ENCODE measurements around the gene DNAJB6.
"Not testable (repeated sequence)": the region's sequence is repeated elsewhere in the genome, so short reads cannot be mapped to it uniquely, and the experiment has no call there.

The DNAJB6 gene

DNA sequence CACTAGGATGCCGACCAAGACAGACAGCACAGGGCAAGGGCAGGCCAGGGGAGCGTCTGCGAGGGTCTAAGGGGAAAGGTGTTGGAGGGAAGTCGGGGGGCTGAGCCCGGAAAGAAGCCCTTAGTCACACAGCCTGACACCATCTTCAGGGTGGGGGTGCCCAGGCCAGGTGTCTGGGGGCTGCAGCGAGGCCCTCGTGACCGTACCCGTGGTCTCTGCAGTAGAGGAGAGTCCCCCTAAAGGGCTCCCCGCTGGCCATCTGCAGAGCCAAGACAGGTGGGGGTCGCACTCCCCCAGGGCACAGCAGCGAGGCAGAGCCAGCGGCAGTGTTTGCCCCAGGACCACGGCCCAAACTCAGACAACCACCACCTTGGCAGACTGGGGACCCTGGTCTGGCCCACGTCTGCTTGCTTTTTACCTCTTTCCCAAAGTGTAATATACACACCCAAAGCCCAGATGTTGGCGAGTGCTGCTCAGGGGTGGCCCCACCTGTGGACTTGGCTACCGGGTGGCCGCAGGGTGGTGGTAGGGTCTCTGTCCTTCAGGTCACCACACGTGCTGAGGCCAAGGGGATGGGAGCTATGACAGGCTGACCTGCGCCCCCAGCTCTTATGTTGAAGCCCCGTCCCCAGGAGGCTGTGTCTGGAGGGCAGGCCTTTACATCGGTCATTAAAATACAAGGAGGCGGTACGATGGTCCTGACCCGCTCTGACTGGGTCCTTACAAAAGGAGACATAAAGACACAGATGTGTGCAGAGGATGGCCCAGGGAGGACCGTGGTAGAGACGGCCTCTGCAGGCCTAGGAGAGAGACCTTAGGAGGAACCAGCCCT is 107.4 kb downstream of the DNAJB6 start:
- DNase-seq, result no peak

- no peak for DNase-seq
These were observed 108.0 kb downstream of the DNAJB6 start for GRCh38 chr7:157444843-157445135.

GRCh38 chr7:157445246-157445955 is 108.6 kb downstream of the DNAJB6 start:
- DNase-seq, result no peak

GRCh38 chr7:157445956-157446295 is 109.1 kb downstream of the DNAJB6 start:
- no peak for DNase-seq

- no peak for DNase-seq
These were observed 109.5 kb downstream of the DNAJB6 start for GRCh38 chr7:157446322-157446721.

- not testable (repeated sequence) for DNase-seq
These were observed 117.2 kb downstream of the DNAJB6 start for GRCh38 chr7:157454003-157454402.

GRCh38 chr7:157457355-157458253 is 120.8 kb downstream of the DNAJB6 start:
- DNase-seq, result no peak

DNA sequence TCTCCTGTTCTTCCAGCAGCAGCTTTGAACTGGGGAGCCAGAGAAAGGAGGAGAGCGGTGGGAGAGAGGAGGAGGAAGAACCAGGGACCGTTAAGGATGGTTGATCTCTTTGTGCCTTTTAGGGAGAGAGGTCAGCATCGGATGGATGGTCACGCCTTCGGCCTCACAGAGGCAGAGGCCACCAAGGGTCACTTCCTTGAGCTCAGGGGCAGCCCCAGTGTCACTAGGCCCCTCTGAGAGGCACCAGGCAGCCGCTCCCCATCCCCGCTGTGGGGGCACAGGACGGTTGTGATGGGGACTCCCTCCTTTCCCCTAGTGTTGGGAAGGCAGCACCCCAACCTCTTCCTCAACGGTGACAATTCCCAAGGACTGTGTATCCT is 121.4 kb downstream of the DNAJB6 start:
- no peak for DNase-seq

DNA sequence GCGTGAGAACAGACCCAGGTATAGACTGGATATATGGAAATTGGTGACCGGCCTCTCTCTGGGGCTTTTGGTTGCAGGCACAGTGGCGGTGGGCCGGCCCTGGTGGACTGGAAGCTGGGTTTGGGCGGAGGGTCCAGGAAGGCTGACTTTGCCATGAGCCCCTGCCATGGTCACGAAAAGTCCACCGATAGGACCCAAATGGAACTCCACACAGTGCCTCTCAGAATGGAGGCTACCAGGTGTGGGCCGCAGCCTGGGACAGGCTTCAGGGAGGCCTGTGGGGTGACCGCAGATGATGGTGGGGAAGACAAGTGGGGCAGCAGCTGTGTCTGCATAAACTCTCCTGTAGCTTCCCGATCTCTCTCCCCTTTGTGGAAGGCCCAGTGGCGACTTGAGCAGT is 123.2 kb downstream of the DNAJB6 start:
- no peak for DNase-seq

- no peak for DNase-seq
These were observed 123.9 kb downstream of the DNAJB6 start for GRCh38 chr7:157460721-157461120.

DNA sequence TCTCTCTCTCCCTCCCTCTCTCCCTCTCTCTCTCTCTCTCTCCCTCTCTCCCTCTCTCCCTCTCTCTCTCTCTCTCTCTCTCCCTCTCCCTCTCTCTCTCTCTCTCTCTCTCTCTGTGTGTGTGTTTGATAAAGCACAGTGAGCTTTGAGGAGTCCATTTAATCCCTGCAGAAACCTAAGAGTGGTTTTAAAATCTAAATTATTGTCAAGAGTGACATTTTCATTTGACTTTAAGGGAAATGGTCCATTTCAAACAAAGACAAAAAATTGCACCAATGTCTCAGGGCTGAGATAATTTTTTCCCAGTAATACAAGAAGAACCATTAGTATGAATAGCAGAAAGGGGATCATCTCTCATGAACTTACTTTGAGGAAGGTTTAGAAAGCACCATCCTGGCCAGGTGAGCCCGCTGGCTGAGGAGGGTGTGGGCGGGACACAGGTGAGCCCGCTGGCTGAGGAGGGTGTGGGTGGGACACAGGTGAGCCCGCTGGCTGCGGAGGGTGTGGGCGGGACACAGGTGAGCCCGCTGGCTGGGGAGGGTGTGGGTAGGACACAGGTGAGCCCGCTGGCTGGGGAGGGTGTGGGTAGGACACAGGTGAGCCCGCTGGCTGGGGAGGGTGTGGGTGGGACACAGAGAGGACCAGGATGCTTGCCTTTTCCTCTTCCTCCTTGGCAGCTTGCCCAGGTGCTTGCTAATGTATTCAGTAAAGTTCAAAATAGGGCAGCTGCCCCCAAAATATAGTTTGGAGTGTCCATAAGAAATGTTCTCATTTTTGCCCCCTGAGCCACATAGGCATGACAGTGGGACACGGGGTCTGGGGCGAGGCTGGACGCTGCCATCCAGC is 125.0 kb downstream of the DNAJB6 start:
- DNase-seq, result no peak

DNA sequence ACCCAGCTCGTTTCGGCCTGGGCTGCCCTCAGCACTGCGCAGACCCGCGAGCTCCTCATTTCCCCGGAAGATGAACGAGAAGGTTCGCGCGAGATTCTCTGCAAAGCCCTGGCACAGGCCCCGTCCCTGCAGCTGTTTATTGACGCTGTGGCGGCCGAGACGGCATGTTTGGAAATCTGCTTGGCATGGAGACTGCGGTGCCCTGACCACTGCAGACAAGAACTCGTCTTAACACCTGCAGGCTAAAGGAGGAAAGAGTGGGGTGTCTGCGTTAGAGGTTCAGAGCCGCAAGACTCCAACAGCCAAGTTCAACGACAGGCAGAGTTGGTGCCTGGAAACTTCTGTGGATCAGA is 125.6 kb downstream of the DNAJB6 start:
- no peak for DNase-seq

GRCh38 chr7:157462840-157463239 is 126.0 kb downstream of the DNAJB6 start:
- DNase-seq, result no peak

- no peak for DNase-seq
These were observed 126.4 kb downstream of the DNAJB6 start for GRCh38 chr7:157463245-157463644.

DNA sequence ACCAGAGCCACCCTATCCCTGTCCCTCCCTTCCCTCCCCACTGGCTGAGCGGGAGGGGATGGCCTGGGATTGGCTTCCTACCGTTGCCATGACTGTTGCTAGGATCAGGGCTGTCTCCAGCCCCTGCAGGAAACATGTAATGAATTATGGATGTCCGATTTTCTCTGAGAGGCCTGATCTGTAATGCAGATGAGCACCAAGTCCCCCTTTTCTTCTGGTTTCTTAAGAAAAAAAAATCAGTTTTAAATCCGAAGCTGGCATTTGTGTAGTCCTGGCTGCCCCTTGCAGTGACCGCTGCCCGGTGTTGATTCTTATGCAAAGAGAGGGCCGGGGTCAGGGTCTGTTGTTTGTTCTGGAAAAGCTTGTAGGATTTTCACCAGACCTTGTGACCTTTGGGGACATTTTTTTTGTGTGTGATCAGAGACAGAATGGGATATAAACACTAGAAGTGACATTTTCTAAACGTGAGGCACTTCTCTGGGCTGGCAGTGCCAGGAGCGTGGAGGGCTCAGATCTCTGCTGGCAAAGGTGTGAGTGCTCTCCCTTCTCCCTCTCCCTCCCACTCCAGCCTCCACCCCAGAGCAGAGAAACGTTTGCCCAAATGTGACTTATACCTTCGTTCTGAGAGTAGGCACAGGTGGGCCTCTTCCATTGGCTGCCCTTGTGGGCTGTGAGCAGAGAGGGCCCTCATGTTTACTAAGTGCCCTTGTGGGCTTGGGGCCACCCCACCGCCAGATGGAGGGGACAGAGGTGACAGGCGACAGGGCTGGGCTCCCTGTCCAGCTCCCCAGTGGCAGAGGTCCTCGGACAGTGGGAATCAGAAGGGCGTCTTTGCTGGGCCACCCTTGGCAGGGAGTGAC is 127.5 kb downstream of the DNAJB6 start:
- no peak for DNase-seq

- DNase-seq, result no peak
These were observed 128.4 kb downstream of the DNAJB6 start for GRCh38 chr7:157464971-157465886.

DNA sequence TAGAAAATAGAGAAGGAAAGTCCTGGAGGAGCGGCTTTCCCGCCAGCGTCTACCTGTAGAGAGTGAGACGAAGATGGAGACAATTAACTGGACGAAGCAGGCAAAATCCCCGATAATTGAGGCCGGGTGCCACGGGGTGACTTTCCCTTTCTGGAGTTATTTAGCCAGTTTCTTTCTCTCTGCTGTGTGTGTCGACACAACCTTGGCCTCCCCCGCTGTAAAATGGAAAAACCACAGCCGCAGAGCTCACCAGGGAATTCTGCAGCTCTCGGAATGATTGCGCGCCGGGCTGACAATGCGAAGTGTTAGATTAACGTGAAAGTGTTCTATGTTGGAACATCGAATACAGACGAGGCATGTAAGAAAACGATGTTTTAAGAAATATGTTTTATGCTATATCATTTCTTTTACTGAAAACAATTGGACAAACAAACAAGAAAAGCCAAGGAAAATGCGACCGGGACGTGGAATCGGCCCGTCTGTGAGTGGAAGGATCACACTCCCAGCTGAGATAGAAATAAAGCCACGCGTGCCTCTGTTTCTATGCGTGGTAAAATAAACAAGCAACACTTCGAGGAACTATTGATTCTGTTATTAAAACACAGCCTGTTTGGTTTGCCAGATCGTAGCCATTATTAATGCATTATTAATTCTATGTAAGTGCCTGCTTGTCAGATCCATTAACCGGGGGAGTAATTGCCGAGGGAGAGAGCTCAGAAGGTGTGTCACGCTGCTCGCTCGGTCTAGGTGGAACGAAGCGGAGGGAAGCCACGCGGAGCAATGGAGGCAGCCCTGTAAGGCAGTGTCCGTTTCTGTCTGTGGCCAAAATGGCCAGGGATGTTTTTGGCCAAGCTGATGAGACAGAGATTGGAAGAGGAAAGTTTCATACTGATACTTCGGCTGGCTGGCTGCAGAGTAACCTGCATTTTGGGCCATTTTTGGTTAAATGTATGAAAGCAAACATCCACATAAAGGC is 129.4 kb downstream of the DNAJB6 start:
- DNase-seq, result no peak

DNA sequence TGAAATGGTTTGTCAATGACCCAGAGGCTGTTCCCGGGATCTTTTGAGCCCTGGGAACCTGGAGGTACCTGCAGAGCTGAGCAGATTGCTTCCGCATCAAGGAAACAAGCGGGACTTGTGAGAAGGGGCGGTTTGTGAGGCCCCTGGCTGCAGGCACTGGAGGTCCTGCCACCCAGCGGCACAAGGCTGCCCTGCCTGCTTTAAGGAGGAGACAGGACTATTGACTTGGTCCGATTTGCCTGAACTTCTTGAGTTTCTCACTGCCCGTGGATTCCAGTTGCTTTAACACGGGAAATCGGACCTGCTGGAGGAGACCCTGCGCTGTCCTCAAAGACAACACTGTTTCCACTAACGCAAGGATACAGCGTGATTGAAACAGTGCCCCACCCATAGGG is 130.1 kb downstream of the DNAJB6 start:
- no peak for DNase-seq
